Suprapubic skin (tissue), 3 donors: ENCODE results near the gene EFCAB8.

ENCODE experiments used
- CTCF ChIP-seq, 2 donors: fragments of 200-600 bp in 1 of 2; fragments of 450-650 bp in 1 of 2; sonication (generic) in 1 of 2; IDR thresholded peaks; one replicate each; pipeline ENCODE4 v1.5.1; 2016 to 2019; ENCODE audit warnings: antibody characterized with exemption in 2 of 2, mild to moderate bottlenecking in 1 of 2, moderate library complexity in 1 of 2
- POLR2A ChIP-seq, 2 donors: fragments of 450-650 bp; IDR thresholded peaks; one replicate each; pipeline ENCODE4 v1.6.1; 2017; ENCODE audit warnings: antibody characterized with exemption in 2 of 2, mild to moderate bottlenecking in 2 of 2, moderate library complexity in 2 of 2

GRCh38 chr20:32971703-32972161 lies 113.0 kb downstream of the EFCAB8 start:
- TF ChIP-seq CTCF (IDR thresholded peaks at IDR 0.05) (no peak), POLR2A (IDR thresholded peaks at IDR 0.05) (no peak)
